ENCODE measurements around the gene SDCCAG8.

GRCh38 chr1:243406424-243406823, 150.6 kb downstream of the SDCCAG8 start:
- TF ChIP-seq CTCF (IDR thresholded peaks at IDR 0.05; ENCODE audit: low read depth, low read length) (no peak), MAX (IDR thresholded peaks at IDR 0.05; ENCODE audit: low read depth, low read length) (no peak), POLR2A (IDR thresholded peaks at IDR 0.05; ENCODE audit: extremely low read depth, insufficient read length) (no peak)
